GM21619 (cell line): ENCODE measurements around the gene PHEX.
A peak's percentile ranks its signal among the peaks of the same experiment; 100 is the strongest.

Source experiments
- ATAC-seq: cut with Tn5 transposase; IDR thresholded peaks from one replicate; pipeline ENCODE4 v1.9.1; 2021; ENCODE audit not compliant: unreplicated experiment

PHEX gene

GRCh38 chrX:22032084-22032483 is at the start of gene PHEX:
PHEX (plus strand) TSS chrX:22032325; CDS start chrX:22033006, 681 bp downstream.
- no peak for ATAC-seq

DNA sequence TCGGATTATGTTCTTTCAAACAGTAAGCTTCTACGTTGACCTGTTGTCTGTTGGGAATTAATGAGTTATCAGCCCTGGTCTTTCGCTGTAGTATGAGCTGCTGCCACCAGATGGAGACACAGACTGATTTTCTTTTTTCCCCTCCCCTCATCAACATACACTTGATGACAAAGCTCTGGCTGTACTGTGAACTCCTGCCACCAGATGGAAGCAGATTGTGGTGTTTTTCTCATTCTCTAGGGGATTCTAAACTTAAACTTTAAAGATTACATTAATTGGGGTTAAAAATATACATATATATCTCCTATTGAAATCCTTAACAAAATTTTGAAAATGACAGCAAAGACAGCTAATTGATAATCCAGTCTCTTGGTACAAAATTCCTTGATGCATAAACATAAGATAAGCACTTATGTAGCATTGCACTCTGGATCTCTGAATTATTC is 46.8 kb upstream of the PHEX start:
- ATAC-seq: peak; percentile 81

- ATAC-seq: no peak
These were observed 45.5 kb upstream of the PHEX start for GRCh38 chrX:21986596-21986995.

DNA sequence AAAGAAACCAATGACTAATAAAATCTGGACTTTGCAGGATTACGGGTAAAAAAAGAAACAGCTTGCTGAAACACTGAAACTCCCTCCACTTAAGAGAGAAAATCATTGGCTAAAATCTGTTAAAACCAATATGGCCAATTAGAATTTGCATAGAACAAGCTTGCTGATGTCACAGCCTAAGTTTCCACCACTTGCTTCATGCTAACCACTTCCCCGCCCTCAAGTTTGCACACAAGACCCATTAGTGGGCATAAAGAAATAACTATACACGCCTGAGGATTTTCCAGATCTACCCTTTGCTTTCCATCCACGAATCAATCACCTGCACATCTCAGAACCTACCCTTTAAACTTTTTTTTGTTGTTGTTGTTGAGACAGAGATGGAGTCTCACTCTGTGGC is 42.7 kb upstream of the PHEX start:
- peak; percentile 44 for ATAC-seq

DNA sequence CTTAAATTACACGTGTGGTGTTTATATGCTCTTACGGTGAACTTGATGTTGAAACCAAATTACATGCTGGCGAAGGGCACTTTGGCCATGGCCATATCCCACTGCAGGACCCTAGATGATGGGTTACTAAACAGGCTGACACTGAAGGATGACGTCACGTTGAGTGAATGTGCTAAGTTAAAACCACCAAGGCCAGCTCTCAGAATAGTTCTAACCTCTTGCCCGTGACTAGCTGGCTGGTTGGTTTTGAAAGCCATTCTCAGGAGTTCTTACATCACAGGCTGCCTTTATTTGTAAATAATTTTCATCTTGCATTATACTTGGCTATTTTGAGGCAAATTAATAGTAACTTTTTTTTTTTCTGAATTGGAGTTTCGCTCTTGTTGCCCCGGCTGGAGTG is 41.3 kb upstream of the PHEX start:
- no peak for ATAC-seq

GRCh38 chrX:21991504-21991903 is 40.6 kb upstream of the PHEX start:
- ATAC-seq: no peak

- peak; percentile 78 for ATAC-seq
These were observed 38.9 kb upstream of the PHEX start for GRCh38 chrX:21993265-21993664.

GRCh38 chrX:21996872-21997455 is 35.2 kb upstream of the PHEX start:
- no peak for ATAC-seq

GRCh38 chrX:21998037-21998436 is 34.1 kb upstream of the PHEX start:
- no peak for ATAC-seq

- no peak for ATAC-seq
These were observed 27.3 kb upstream of the PHEX start for GRCh38 chrX:22004866-22005265.

DNA sequence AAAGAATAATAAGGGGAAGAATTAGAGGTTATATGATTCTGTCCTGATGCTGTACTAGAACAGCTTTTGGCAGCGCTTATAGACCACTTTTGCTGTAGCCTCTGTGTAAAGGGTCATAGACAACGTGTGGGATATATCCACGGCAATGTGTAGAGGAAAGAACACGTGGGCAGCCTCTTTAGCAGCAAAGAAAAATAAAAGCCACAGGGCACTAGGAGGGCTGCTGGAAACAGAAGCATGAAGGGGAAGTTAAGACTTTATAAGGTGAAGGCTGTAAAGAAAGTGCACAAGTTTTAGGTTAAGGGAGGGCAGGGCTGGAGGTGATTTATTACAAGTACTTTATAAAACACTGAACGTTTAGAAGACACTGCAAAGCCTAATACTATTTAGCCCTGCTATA is 20.1 kb upstream of the PHEX start:
- ATAC-seq: no peak

GRCh38 chrX:22012931-22013330 is 19.2 kb upstream of the PHEX start:
- no peak for ATAC-seq

DNA sequence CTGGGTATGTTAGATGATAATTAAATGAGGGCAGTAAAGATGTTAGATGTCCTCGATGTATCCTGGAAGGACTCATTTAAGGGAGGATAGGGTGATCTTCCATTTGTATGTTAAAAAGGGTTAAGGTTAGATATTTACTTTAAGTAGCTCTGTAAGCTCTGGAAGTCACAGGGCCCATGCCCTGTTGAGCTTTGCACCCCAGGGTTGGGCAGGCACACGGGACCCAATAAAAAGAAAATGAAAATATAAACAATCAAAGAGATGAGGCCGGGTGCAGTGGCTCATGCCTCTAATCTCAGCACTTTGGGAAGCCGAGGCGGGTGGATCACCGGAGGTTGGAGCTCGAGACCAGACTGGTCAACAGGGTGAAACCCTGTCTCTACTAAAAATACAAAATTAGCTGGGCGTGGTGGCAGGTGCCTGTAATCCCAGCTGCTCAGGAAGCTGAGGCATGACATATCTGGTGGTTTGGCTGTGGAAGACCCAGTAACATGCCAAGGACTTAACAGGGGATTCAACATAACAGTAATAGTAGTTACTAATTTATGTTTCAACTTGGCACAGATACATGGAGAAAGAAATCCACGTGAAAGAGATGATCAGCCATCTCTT is 16.9 kb upstream of the PHEX start:
- ATAC-seq: no peak

- no peak for ATAC-seq
These were observed 10.3 kb upstream of the PHEX start for GRCh38 chrX:22021751-22022324.

GRCh38 chrX:22024577-22024976 is 7.5 kb upstream of the PHEX start:
- no peak for ATAC-seq

DNA sequence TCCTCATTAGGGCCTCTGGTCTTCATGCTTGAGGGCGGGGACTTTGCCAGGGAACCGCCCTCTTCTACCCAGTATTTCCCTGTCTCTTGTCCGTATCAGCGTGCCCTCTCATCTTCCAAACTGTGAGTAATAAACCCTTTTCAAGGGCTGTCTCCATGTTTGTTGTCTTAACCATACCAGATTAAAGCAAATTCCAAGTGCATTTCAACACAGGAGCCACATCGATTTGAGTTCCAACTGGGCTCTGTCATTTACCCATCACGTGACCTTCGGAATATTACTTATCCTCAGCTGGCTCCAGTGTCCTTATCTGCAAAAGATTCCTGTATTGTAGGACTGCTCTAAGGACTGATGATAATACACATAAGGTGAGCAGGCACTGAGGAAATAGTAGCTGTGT is 6.4 kb upstream of the PHEX start:
- no peak for ATAC-seq

- no peak for ATAC-seq
These were observed 5.4 kb upstream of the PHEX start for GRCh38 chrX:22026731-22027130.

DNA sequence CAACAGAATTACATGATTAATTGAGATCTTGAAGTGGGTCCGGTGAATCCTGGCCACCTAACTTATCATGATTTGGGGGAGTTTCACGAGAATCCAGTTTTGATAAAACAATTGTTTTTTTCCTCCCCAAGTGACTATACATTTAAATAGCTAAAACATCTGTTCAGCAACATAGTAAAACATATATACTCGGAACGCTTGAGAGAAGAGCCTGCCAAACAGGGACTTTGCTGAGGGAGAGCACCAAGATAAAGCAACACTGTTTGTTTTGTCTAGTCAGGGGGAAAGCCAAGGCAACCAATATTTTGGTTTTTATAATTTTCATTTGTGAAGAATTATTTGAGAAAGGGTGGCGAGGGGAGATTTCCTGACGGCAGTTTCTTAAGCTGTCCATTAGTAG is 381 bp downstream of the PHEX start:
- no peak for ATAC-seq

GRCh38 chrX:22033818-22034217 is 1.7 kb downstream of the PHEX start:
- no peak for ATAC-seq

GRCh38 chrX:22035236-22035635 is 3.1 kb downstream of the PHEX start:
- ATAC-seq: no peak

- no peak for ATAC-seq
These were observed 5.1 kb downstream of the PHEX start for GRCh38 chrX:22037225-22037624.

DNA sequence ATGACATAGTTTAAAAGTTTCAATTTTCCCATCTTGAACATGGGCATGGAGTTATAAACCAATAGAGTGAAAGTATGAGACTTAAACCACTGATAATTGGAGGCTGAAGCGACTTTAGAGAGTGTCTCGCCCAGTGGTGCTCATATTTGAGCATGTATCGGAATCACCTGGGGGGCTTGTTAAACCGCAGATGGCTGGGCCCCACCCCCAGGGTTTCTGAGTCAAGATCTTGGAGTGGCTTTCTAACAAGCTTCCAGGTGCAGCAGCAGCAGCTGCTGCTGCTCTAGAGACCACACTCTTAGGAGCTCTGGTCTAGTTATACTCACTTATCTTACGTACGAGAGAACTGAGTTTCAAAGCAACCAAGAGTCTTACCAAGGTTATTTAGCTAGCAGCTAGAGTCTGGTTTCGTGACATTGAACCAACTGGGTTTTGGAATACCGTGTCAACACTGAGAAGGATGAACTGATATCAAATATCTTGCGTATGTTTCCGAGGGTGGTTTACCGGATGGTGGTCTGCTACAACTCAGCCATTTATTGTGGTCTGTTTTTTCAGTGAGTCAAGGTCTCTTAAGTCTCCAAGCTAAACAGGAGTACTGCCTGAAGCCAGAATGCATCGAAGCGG is 5.9 kb downstream of the PHEX start:
- no peak for ATAC-seq
